Activated CD4-positive, alpha-beta T cell treated with anti-CD3 and anti-CD28 coated beads for 36 hours (primary cell): ENCODE data around the gene IZUMO1. TPM values are rescaled to one million over a fixed set of nuclear protein-coding genes. Genes with fewer than 3 reads are reported as not detected.

ENCODE experiments used
- ATAC-seq: fragments of 200-7000 bp; cut with Tn5 transposase; one replicate; pipeline ENCODE4 v1.10.0; 2021; ENCODE audit warnings: mild to moderate bottlenecking, moderate library complexity
- CTCF ChIA-PET: fragments of 350-600 bp; sonication (Branson Sonifier 250); formaldehyde crosslinking; loops from one replicate; lab custom pipeline; 2021; ENCODE audit warnings: antibody characterized with exemption; lab: Charles Lee
- POLR2A ChIA-PET: fragments of 350-600 bp; sonication (Branson Sonifier 250); formaldehyde crosslinking; loops from one replicate; lab custom pipeline; 2021; ENCODE audit warnings: antibody characterized with exemption, inconsistent platforms; lab: Charles Lee
- DNase-seq: peaks from one replicate; pipeline ENCODE4 v3.0.0-alpha.2; 2020
- H3K27ac Mint-ChIP-seq: one replicate; pipeline ENCODE4 v1.8.0; 2021; ENCODE audit warnings: mixed read lengths
- H3K27me3 Mint-ChIP-seq: one replicate; pipeline ENCODE4 v1.8.0; 2021; ENCODE audit warnings: mixed read lengths
- H3K36me3 Mint-ChIP-seq: one replicate; pipeline ENCODE4 v1.8.0; 2021; ENCODE audit warnings: low read depth, mixed read lengths
- H3K4me1 Mint-ChIP-seq: one replicate; pipeline ENCODE4 v1.8.0; 2021; ENCODE audit warnings: mixed read lengths
- H3K4me3 Mint-ChIP-seq: one replicate; pipeline ENCODE4 v1.8.0; 2021; ENCODE audit warnings: mild to moderate bottlenecking, moderate library complexity, mixed read lengths
- H3K9me3 Mint-ChIP-seq: one replicate; pipeline ENCODE4 v1.8.0; 2021; ENCODE audit warnings: low read depth, mixed read lengths
- intact Hi-C, 2 experiments: fragments of 100-400 bp; cut with DNase I in 1 of 2; cut with micrococcal nuclease in 1 of 2; formaldehyde crosslinking; loops; one replicate each; pipeline versions ENCODE4 v1.14.2 to v1.15.1; 2022 to 2024; cut with DNase I, micrococcal nuclease
- total RNA-seq, 2 experiments: library from RNA; stranded (reverse); gene quantifications; one replicate each; pipeline ENCODE4 v1.2.3, GENCODE V29; 2021

The IZUMO1 gene
- total RNA-seq, 2 experiments from 2014 or later: not detected

DNA sequence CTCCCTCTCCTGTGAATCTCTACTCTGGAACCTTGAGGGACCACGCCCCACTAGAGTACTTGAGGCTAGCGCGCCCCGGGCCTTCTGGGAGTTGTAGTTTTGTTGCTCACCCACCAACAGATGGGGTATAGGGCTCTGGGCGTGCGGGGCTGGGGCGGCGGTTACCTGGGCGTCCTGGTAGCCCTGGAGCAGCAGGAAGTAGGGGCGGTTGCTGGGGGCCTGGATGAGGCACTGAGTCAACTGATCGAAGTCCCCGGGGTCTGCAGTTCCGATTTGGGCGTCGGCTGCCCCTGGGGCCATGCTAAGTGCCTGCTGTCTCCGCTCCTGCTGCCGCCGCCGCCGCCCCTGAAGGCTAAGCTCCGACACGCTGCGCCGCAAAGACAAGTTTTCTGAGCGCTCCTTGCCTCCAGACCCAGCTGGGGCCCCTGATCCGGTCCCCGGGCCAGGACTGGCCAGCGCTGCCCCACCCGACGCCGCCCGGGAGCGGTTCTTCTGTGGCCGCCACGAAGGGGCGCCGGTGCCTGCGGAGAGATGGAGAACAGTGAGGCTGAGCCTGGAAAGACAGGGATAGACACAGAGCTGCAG, 11.6 kb downstream of the IZUMO1 start:
- ATAC-seq (no peak), DNase-seq (no peak)
- H3K4me1 Mint-ChIP-seq: peaks cover 8% of the 10 kb centered on the region
- no peak overlapping the region for H3K4me3 Mint-ChIP-seq
- intact Hi-C loops: loop anchor here in 1 of 2 experiments (5.0 kb wide), 1 partner anchor 73 kb away; no protein-coding TSS in a partner anchor
- ChIA-PET POLR2A (interaction anchor here (0.7 kb wide), 1 partner anchor 11 kb away, joined by 4 read pairs; no protein-coding TSS in a partner anchor), CTCF (interaction anchor here (0.7 kb wide), 1 partner anchor 9 kb away, joined by 3 read pairs; no protein-coding TSS in a partner anchor)
- peaks cover 3% of the 10 kb centered on the region for H3K27me3 Mint-ChIP-seq
- no peaks in the 10 kb centered on the region for H3K9me3 Mint-ChIP-seq
- H3K36me3 Mint-ChIP-seq: no peaks in the 10 kb centered on the region
- no peak overlapping the region for H3K27ac Mint-ChIP-seq

DNA sequence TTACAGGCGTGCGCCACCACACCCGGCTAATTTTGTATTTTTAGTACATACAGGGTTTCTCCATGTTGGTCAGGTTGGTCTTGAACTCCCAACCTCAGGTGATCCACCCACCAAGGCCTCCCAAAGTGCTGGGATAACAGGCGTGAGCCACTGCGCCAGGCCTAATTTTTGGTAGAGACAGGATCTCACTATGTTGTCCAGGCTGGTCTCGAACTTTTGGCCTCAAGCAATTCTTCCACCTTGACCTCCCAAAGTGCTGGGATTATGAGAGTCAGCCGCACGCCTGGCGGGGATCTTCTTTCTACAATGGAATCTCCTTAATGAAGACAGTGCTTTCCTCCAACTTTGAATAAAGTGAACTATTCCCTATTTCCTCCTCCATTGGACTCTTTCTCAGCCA, 12.1 kb downstream of the IZUMO1 start:
- H3K27ac Mint-ChIP-seq: no peak overlapping the region
- CTCF ChIA-PET: no interaction called here
- peaks cover 4% of the 10 kb centered on the region for H3K4me1 Mint-ChIP-seq
- ATAC-seq (no peak), DNase-seq (no peak)
- no peaks in the 10 kb centered on the region for H3K9me3 Mint-ChIP-seq
- intact Hi-C loops: loop anchor here in 1 of 2 experiments (5.0 kb wide), 1 partner anchor 72 kb away; no protein-coding TSS in a partner anchor
- no peaks in the 10 kb centered on the region for H3K36me3 Mint-ChIP-seq
- POLR2A ChIA-PET: interaction anchor here (0.7 kb wide), 1 partner anchor 10 kb away, joined by 4 read pairs; no protein-coding TSS in a partner anchor
- H3K27me3 Mint-ChIP-seq: no peaks in the 10 kb centered on the region
- H3K4me3 Mint-ChIP-seq: no peak overlapping the region

DNA sequence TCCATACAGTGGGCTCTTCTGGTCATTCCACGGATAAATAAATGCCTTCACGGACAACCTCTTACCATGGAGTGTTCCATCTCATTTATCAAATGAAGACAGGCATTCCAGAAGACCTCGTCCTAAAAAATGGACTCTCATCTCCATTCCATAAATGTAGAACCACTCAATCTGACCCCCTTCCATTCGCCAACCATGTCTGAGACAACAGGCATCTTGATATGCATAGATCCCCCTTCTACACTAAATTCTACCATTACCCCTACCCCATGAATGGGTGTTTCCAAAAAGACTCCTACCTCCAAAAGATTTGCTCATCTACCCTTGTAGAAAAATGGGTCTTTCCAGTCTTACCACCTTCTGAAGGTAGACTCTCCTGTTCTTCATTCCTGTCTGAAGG, 15.3 kb downstream of the IZUMO1 start:
- H3K27ac Mint-ChIP-seq: no peak overlapping the region
- CTCF ChIA-PET: no interaction called here
- POLR2A ChIA-PET: no interaction called here
- no peaks in the 10 kb centered on the region for H3K27me3 Mint-ChIP-seq
- peaks cover 6% of the 10 kb centered on the region for H3K36me3 Mint-ChIP-seq
- DNase-seq (no peak), ATAC-seq (no peak)
- H3K9me3 Mint-ChIP-seq: peaks cover 4% of the 10 kb centered on the region
- H3K4me1 Mint-ChIP-seq: peaks cover 3% of the 10 kb centered on the region
- H3K4me3 Mint-ChIP-seq: no peak overlapping the region
- intact Hi-C loops: no loop called here

DNA sequence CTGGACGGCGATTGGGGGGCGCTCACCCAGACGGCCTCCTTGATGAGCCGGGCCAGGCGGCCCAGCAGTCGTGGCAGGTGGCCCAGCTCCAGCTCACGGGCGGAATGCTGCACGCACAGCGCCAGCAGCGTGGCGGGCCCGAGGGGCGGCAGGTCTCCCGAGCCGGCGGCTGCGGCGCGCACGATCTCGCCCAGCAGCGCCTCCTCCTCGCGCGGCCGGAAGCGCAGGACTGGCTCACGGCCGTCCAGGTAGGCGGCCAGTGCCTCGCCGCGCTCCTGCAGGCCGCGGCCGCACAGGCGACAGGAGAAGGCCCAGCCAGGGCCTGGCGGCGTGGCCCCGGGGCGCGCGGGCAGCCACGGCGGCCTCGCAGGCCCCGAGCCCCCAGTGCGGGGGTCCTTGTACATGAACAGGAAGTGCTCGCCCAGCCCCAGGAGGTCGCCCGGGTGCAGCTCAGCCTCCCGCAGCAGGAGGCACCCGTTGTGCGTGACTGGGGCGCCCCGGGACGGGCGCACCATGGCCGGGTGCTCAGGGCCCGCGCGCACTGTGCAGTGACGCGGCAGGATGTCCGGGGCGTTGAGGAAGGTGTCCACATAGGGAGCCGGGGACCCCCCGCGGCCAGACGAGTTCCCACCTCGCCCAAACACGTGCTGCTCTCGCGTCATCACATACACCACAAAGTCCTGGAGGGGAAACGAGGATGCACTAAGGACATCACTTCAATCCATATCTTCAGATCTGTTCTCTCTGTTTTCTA, 17.6 kb downstream of the IZUMO1 start:
- ChIA-PET CTCF (interaction anchor here (1.0 to 1.4 kb wide), 2 partner anchors 10 to 59 kb away, joined by 5 to 6 read pairs; no protein-coding TSS in a partner anchor), POLR2A (no interaction called here)
- Mint-ChIP-seq H3K27ac (no peak overlapping the region), H3K27me3 (no peaks in the 10 kb centered on the region), H3K9me3 (peaks cover 13% of the 10 kb centered on the region), H3K4me1 (peaks cover 17% of the 10 kb centered on the region), H3K4me3 (no peak overlapping the region), H3K36me3 (peaks cover 18% of the 10 kb centered on the region)
- intact Hi-C loops: no loop called here
- ATAC-seq (no peak), DNase-seq (no peak)

DNA sequence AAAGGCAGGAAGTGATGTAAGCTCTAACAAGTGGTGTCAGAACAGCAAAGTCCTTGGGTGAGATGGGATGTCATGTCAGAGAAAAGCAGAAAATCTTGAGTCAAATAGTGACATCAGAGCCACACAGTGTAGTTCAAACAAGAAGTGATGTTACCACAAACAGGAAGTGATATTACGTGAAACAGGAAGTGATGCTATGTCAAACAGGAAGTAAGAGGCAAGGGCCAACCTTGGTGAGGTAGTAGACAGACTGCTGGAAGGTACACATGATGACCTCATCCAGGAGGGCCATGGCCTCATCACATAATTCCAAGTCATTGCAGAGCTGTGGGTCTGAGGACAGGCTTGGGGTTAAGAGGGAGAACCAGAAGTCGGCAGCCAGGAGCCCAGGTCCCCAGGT, 20.2 kb downstream of the IZUMO1 start:
- Mint-ChIP-seq H3K27ac (peak overlapping the region; percentile 93), H3K36me3 (peaks cover 18% of the 10 kb centered on the region), H3K4me1 (peaks cover 17% of the 10 kb centered on the region), H3K27me3 (no peaks in the 10 kb centered on the region), H3K4me3 (peak overlapping the region; percentile 41), H3K9me3 (peaks cover 13% of the 10 kb centered on the region)
- CTCF ChIA-PET: interaction anchor here (1.6 kb wide), 1 partner anchor 267 kb away, joined by 3 read pairs; the partner anchor contains the start of genes GYS1 and RUVBL2
- ATAC-seq (peak; percentile 61), DNase-seq (peak; percentile 43)
- POLR2A ChIA-PET: no interaction called here
- intact Hi-C loops: no loop called here

DNA sequence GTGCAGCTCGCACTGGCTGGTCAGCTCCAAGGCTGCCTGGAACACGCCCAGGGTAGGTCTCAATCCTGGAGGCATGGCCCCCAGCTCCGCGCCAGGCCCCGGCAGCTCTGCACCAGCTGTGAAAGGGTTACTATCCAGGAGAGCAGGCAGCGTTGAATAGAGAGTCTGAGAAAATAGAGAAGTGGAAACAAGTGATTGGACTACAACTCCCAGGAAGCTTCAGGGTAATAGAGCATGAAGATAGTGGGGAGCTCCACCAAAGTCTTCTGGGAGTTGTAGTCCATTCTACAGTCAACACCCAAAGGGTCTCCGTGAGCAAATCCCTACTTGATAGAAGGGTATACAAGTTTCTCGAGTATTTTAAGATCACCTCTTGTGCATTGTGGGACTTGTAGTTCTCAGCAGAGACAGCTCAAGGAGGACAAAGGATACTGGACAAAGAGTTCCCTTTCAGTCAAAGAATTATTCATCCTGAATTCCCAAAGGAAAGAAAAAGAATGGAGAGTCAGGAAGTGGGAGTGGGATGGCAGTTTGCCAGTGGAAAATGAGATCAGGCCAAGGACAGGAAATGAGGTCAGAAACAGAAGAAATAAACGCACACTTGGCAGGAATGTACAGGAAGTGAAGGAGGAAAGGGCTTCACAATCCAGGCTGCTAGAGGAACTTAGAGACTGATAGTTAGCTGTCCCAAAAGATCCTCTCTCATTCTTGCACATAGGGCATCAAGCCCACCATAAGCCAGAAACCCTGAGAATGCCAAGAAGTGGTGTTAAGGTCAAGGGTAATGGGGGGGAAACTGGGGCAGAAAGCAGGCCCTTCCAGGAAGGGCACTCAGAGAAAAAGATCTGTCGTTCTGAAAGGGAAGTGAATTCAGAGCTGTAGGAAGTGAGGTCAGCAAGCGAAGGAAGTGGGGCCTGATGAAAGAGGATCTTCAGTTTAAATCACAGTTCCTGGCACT, 21.6 kb downstream of the IZUMO1 start:
- peaks cover 13% of the 10 kb centered on the region for H3K9me3 Mint-ChIP-seq
- intact Hi-C loops: loop anchor here in 1 of 2 experiments (1.0 to 5.0 kb wide), 6 partner anchors 11 to 917 kb away; partner anchors contain the start of genes NUCB1, RRAS, SCAF1 and TMEM143
- peaks cover 18% of the 10 kb centered on the region for H3K36me3 Mint-ChIP-seq
- CTCF ChIA-PET: interaction anchor here (0.6 to 2.4 kb wide), 8 partner anchors 9 to 119 kb away, joined by 3 to 12 read pairs (median 4); no protein-coding TSS in a partner anchor
- no peak overlapping the region for H3K4me3 Mint-ChIP-seq
- DNase-seq: peak; percentile 33
- H3K27me3 Mint-ChIP-seq: no peaks in the 10 kb centered on the region
- POLR2A ChIA-PET: interaction anchor here (0.6 kb wide), 1 partner anchor 14 kb away, joined by 3 read pairs; no protein-coding TSS in a partner anchor
- peak overlapping the region; percentile 93 for H3K27ac Mint-ChIP-seq
- peak; percentile 34 for ATAC-seq
- peaks cover 21% of the 10 kb centered on the region for H3K4me1 Mint-ChIP-seq

- DNase-seq: no peak
- no peak overlapping the region for H3K4me3 Mint-ChIP-seq
- no peak overlapping the region for H3K27ac Mint-ChIP-seq
- no peak for ATAC-seq
- peaks cover 22% of the 10 kb centered on the region for H3K4me1 Mint-ChIP-seq
- ChIA-PET POLR2A (no interaction called here), CTCF (interaction anchor here (0.5 to 0.9 kb wide), 2 partner anchors 272 to 1453 kb away, joined by 3 to 4 read pairs; partner anchors contain the start of gene RUVBL2)
- H3K36me3 Mint-ChIP-seq: peaks cover 18% of the 10 kb centered on the region
- intact Hi-C loops: loop anchor here in 1 of 2 experiments (5.0 kb wide), 2 partner anchors 400 to 920 kb away; partner anchors contain the start of genes RRAS and SCAF1
- no peaks in the 10 kb centered on the region for H3K27me3 Mint-ChIP-seq
- peaks cover 13% of the 10 kb centered on the region for H3K9me3 Mint-ChIP-seq
Observed at GRCh38 chr19:48722196-48722708, 24.5 kb downstream of the IZUMO1 start.

DNA sequence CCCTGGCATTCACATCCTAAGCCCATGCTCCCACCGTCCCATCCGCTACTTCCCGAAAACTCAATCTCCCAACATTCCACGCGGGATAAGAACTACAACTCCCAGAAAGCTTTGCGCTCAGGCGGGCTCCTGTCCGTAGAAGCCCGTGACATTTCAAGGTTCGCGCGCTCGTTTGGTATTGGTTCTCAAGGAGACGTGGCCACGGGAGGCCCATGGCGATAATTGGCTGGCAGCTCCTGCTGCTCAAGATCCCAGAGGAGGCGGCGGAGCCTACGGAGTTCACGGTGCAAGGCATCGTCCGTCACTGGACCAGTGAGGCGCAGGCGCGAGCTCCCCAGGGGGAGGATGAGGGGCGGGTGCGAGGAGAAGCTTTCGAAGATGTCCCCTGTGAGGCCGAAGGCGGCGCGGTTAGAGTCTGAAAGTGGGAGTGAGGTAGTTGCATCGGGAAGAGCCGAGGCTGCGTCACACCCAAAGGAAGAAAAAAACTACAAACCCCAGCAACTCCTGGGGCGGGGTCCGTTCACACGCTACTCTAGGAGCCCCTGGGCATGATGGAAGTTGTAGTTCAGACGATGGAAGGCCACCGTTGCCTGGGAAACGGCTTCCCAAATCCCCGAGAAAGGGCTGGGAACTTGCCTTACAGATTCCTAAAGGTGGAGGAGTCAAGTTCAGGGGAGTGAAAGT, 26.0 kb downstream of the IZUMO1 start:
- Mint-ChIP-seq H3K4me1 (peaks cover 14% of the 10 kb centered on the region), H3K9me3 (peaks cover 6% of the 10 kb centered on the region), H3K4me3 (peak overlapping the region; percentile 80), H3K27me3 (no peaks in the 10 kb centered on the region), H3K36me3 (peaks cover 7% of the 10 kb centered on the region), H3K27ac (peak overlapping the region; percentile 97)
- ATAC-seq (peak; percentile 96), DNase-seq (peak; percentile 97)
- CTCF ChIA-PET: interaction anchor here (0.5 to 1.5 kb wide), 3 partner anchors 19 to 995 kb away, joined by 3 to 12 read pairs (median 3); partner anchors contain the start of gene RASIP1
- intact Hi-C loops: loop anchor here (1.0 to 5.0 kb wide), 8 partner anchors 18 to 922 kb away; partner anchors contain the start of genes GRWD1 (in 1 of the 2), NUCB1 (in 1 of the 2), RPL18 (in 1 of the 2) and RRAS (in 1 of the 2)
- POLR2A ChIA-PET: interaction anchor here (0.6 kb wide), 1 partner anchor 775 kb away, joined by 3 read pairs; no protein-coding TSS in a partner anchor

DNA sequence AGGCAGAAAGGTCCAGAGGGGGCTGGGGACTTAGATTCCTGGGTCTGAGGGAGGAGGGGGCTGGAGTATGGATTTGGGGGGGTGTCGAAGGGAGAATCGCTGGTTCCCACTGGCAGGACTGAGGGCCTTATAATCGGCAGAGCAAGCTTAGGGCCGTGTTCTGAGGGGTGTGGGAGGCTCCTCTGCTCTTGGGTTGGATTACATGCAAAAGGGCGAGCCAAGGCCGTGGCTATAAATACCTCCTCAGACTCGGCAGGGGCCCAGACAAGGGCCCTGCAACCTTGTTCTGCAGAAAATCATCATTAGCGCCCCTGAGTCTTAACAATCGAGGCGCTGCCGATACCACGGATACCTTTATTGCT, 26.5 kb downstream of the IZUMO1 start:
- Mint-ChIP-seq H3K36me3 (peaks cover 3% of the 10 kb centered on the region), H3K27ac (peak overlapping the region; percentile 97), H3K4me3 (peak overlapping the region; percentile 80), H3K9me3 (peaks cover 3% of the 10 kb centered on the region), H3K27me3 (no peaks in the 10 kb centered on the region), H3K4me1 (peaks cover 10% of the 10 kb centered on the region)
- ATAC-seq (peak; percentile 14), DNase-seq (no peak)
- intact Hi-C loops: loop anchor here (1.0 to 5.0 kb wide), 6 partner anchors 19 to 922 kb away; partner anchors contain the start of genes GRWD1 (in 1 of the 2), RRAS (in 1 of the 2) and SCAF1 (in 1 of the 2)
- POLR2A ChIA-PET: interaction anchor here (0.6 kb wide), 1 partner anchor 775 kb away, joined by 3 read pairs; no protein-coding TSS in a partner anchor
- CTCF ChIA-PET: interaction anchor here (0.9 to 1.5 kb wide), 2 partner anchors 19 to 20 kb away, joined by 3 to 12 read pairs; partner anchors contain the start of gene RASIP1
